A673 (cell line): ENCODE measurements around the gene COBL.

Source experiments
- EZH2 ChIP-seq: fragments of 200-600 bp; sonication (generic); IDR thresholded peaks from 2 replicates; pipeline ENCODE4 v1.6.1; 2017; ENCODE audit warnings: borderline replicate concordance, low read depth, mild to moderate bottlenecking, mixed read lengths, antibody characterized with exemption, low read length; ENCODE audit not compliant: poor library complexity, severe bottlenecking
- TF ChIP-seq, protein P1 (sequence below): fragments of 300-800, 200-600 bp; sonication (generic); conservative IDR thresholded peaks from 2 replicates; pipeline ENCODE4 v1.5.1; 2017; ENCODE audit warnings: low read depth, mild to moderate bottlenecking, antibody characterized with exemption, low read length, moderate library complexity, mixed read lengths

- TF ChIP-seq, protein P1, sequence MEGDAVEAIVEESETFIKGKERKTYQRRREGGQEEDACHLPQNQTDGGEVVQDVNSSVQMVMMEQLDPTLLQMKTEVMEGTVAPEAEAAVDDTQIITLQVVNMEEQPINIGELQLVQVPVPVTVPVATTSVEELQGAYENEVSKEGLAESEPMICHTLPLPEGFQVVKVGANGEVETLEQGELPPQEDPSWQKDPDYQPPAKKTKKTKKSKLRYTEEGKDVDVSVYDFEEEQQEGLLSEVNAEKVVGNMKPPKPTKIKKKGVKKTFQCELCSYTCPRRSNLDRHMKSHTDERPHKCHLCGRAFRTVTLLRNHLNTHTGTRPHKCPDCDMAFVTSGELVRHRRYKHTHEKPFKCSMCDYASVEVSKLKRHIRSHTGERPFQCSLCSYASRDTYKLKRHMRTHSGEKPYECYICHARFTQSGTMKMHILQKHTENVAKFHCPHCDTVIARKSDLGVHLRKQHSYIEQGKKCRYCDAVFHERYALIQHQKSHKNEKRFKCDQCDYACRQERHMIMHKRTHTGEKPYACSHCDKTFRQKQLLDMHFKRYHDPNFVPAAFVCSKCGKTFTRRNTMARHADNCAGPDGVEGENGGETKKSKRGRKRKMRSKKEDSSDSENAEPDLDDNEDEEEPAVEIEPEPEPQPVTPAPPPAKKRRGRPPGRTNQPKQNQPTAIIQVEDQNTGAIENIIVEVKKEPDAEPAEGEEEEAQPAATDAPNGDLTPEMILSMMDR = no peak
- no peak for TF ChIP-seq EZH2
These were observed 151.3 kb downstream of the COBL start for GRCh38 chr7:51165337-51165736.
